K562 treated with DMSO at 1 percent for 48 hours (cell line): ENCODE data around the gene FBH1. TPM values are rescaled to one million over a fixed set of nuclear protein-coding genes. Genes with fewer than 3 reads are reported as not detected.

Experiments
- total RNA-seq: library from RNA; unstranded; fragments of 300-600 nt; gene quantifications from 2 replicates; pipeline ENCODE4 v1.2.3, GENCODE V29; 2022; ENCODE audit warnings: low replicate concordance; ENCODE audit errors: extremely low read depth

FBH1 gene
- not detected in 2 replicates for total RNA-seq

DNA sequence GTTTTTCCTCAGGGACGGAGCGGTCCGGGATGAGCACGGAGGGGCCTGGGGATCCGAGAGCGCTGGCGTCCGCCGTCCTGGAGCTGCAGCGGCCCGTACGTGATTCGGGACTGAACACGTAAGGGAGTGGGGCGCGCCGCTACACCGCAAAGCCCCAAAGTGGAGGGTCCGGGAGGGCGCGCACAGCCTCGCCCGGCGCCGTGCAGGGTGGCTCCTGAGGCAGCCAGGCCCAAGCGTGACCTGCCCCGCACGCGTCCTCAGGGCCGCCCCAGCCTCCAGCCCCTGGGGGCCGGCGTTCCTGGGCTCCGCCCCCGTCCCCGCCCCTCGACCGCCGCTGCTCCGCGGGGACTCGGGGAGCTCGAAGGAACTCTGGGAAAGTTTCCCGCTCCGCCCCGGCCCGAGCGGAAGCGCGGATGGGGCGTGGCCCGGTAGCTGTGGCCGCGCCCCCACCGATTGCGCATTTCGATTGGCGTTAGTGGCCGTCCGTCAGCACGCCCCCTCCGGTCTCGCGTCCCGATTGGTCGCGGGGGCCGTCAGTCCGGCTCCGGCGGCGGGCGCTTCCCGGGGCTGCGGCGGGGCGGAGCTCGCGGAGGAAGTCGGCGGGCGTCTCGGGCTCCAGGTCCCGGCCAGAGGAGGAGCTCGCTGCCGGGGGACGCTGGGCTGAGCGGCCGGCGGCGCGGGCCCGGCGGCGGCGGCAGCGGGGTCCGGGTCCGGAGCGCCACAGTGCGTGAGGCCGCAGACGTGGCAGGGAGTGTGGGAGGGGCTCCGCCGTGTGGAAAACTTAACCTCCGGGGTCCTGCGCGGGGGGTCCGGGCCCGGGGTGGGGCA lies at the start of gene FBH1, which contains the start of gene ANKRD16:
TSS of gene FBH1 (plus strand) at position 620 of the 828 bp plus-strand sequence. CDS start at position 723, 103 bp downstream.
TSS of gene ANKRD16 (minus strand) at position 270 of the 828 bp plus-strand sequence. CDS start 539 bp downstream, outside the sequence.

GRCh38 chr10:5977471-5978229 lies 87.6 kb downstream of the FBH1 start, which contains the start of gene IL15RA:
Gene IL15RA, minus strand, starts transcription at chr10:5977543. Its CDS starts 51 bp downstream, at chr10:5977492.

Other genes with a start within 250 kb of the FBH1 start
- gene ASB13, start 223.6 kb upstream of the FBH1 start, total RNA-seq = not detected in 2 replicates
- gene TASOR2, start 205.4 kb upstream of the FBH1 start, total RNA-seq = not detected in 2 replicates
- gene GDI2, start 76.8 kb upstream of the FBH1 start, total RNA-seq = 2,311 TPM in 1 of 2 replicates, not detected in the other
- not detected in 2 replicates for gene ANKRD16, start 350 bp upstream of the FBH1 start, total RNA-seq
- not detected in 2 replicates for gene IL15RA, start 87.3 kb downstream of the FBH1 start, total RNA-seq
- gene IL2RA, start 172.1 kb downstream of the FBH1 start, total RNA-seq = not detected in 2 replicates
- gene RBM17, start 198.8 kb downstream of the FBH1 start, total RNA-seq = not detected in 2 replicates